K562 (cell line): ENCODE measurements around the gene GPNMB. TPM values are rescaled to one million over a fixed set of nuclear protein-coding genes. Genes with fewer than 3 reads are reported as not detected.

ENCODE experiments used
- ATAC-seq: fragments of 200-7000 bp; cut with Tn5 transposase; 3 replicates; pipeline ENCODE4 v1.9.1; 2020; ENCODE audit warnings: moderate library complexity
- BruUV-seq: library from RNA; stranded (reverse); fragments of 400-500 nt; replicated peaks from 2 replicates; lab custom pipeline; 2021; lab: Mats Ljungman, UMichigan
- CTCF ChIA-PET: fragments of 300-600 bp; formaldehyde crosslinking; extraction: SDS; loops from one replicate; lab custom pipeline; 2021; ENCODE audit warnings: low intra/inter-chr PET ratio; lab: Yijun Ruan, JAX
- POLR2A ChIA-PET: fragments of 300-600, 350-650 bp; sonication (Branson Sonifier 250); formaldehyde crosslinking; extraction: SDS; loops from one replicate; lab custom pipeline; 2021; ENCODE audit warnings: antibody characterized with exemption, inconsistent platforms; lab: Yijun Ruan, JAX
- DNase-seq, 4 experiments: peaks; one replicate each; pipeline versions ENCODE4 v3.0.0 to v3.0.0-alpha.2; 2011 to 2018; ENCODE audit warnings: low spot score in 3 of 4, mixed read lengths in 3 of 4; ENCODE audit errors: extremely low read depth in 1 of 4
- FAIRE-seq: peaks from 2 replicates; lab custom pipeline; 2011; peaks lifted over from hg19 to GRCh38; lab: Jason Lieb, UNC
- H2AFZ ChIP-seq: 2 replicates; pipeline ENCODE4 v1.6.0; 2011; ENCODE audit warnings: low read depth, low read length, control low read depth, inconsistent platforms
- H3K27ac ChIP-seq: fragments of 200-600 bp; 3 replicates; pipeline ENCODE4 v1.8.0; 2011; ENCODE audit warnings: low read depth, mild to moderate bottlenecking, control low read depth, inconsistent platforms, low read length, moderate library complexity, mixed read lengths; ENCODE audit errors: extremely low read depth
- H3K27me3 ChIP-seq, 2 experiments: fragments of 300-600 bp in 1 of 2; 2 replicates in 1 of 2; 3 replicates in 1 of 2; pipeline versions ENCODE4 v1.6.0 to v1.8.0; 2011; ENCODE audit warnings: inconsistent platforms in 2 of 2, low read length in 2 of 2, mild to moderate bottlenecking in 1 of 2, mixed read lengths in 1 of 2, moderate library complexity in 1 of 2; ENCODE audit not compliant: control insufficient read depth in 2 of 2, insufficient read depth in 2 of 2
- H3K36me3 ChIP-seq: fragments of 300-600 bp; 3 replicates; pipeline ENCODE4 v1.8.0; 2011; ENCODE audit warnings: mild to moderate bottlenecking, low read length, inconsistent platforms; ENCODE audit not compliant: control insufficient read depth, insufficient read depth
- H3K4me1 ChIP-seq, 2 experiments: fragments of 200-600 bp in 1 of 2; replicated peaks in 1 of 2; 2 replicates in 1 of 2; 3 replicates in 1 of 2; pipeline versions ENCODE4 v1.5.1 to v1.8.0; 2011; ENCODE audit warnings: inconsistent platforms in 2 of 2, low read length in 2 of 2, mild to moderate bottlenecking in 1 of 2, mixed read lengths in 1 of 2, moderate library complexity in 1 of 2; ENCODE audit not compliant: control insufficient read depth in 2 of 2, insufficient read depth in 2 of 2
- H3K4me2 ChIP-seq: 2 replicates; pipeline ENCODE4 v1.6.1; 2011; ENCODE audit warnings: low read length, control low read depth, inconsistent platforms, mixed read lengths; ENCODE audit not compliant: insufficient read depth
- H3K4me3 ChIP-seq: fragments of 200-600 bp; sonication (generic), shearing (Covaris generic); 2 replicates; pipeline ENCODE4 v1.5.1; 2016; ENCODE audit warnings: control low read depth, inconsistent platforms
- H3K79me2 ChIP-seq: fragments of 200-600 bp; 3 replicates; pipeline ENCODE4 v1.8.0; 2011; ENCODE audit warnings: low read length, inconsistent platforms; ENCODE audit not compliant: control insufficient read depth, insufficient read depth
- H3K9ac ChIP-seq, 2 experiments: 2 replicates each; pipeline versions ENCODE4 v1.6.0 to v1.6.1; 2011; ENCODE audit warnings: low read depth in 2 of 2, low read length in 2 of 2, control low read depth in 1 of 2, inconsistent platforms in 1 of 2, mild to moderate bottlenecking in 1 of 2, mixed read lengths in 1 of 2; ENCODE audit not compliant: insufficient read depth in 1 of 2
- H3K9me1 ChIP-seq: one replicate; pipeline ENCODE4 v1.6.0; 2011; ENCODE audit warnings: inconsistent platforms, mild to moderate bottlenecking, low read length, moderate library complexity; ENCODE audit not compliant: control insufficient read depth, insufficient read depth
- H3K9me3 ChIP-seq: replicated peaks from 2 replicates; pipeline ENCODE4 v1.5.1; 2011; ENCODE audit warnings: low read depth, low read length, inconsistent platforms; ENCODE audit not compliant: control insufficient read depth, insufficient read depth
- H4K20me1 ChIP-seq: replicated peaks from 2 replicates; pipeline ENCODE4 v1.6.1; 2011; ENCODE audit warnings: low read length, inconsistent platforms, mixed read lengths; ENCODE audit not compliant: control insufficient read depth, insufficient read depth
- BCL6 ChIP-seq: fragments of 250-450 bp; sonication (Bioruptor Pico); IDR thresholded peaks from 2 replicates; pipeline ENCODE4 v1.4.0; 2020
- BDP1 ChIP-seq: IDR thresholded peaks from 3 replicates; pipeline ENCODE4 v1.6.1; 2011; ENCODE audit not compliant: insufficient read length, insufficient read depth
- CGGBP1 ChIP-seq: fragments of 250-450 bp; sonication (Bioruptor Pico); IDR thresholded peaks from 2 replicates; pipeline ENCODE4 v1.9.0; 2021; ENCODE audit warnings: mild to moderate bottlenecking
- ETS1 ChIP-seq: conservative IDR thresholded peaks from 2 replicates; pipeline ENCODE4 v1.6.1; 2011; ENCODE audit warnings: low read depth, mild to moderate bottlenecking, low read length; ENCODE audit not compliant: control insufficient read depth
- FUS ChIP-seq: fragments of 200-400 bp; formaldehyde crosslinking; optimal IDR thresholded peaks from 2 replicates; pipeline ENCODE3; 2017; ENCODE audit warnings: low read depth, low read length
- MAFG ChIP-seq: fragments of 450-650 bp; conservative IDR thresholded peaks from 2 replicates; pipeline ENCODE4 v1.6.1; 2016; ENCODE audit warnings: missing genetic modification characterization, missing compliant biosample characterization
- REST ChIP-seq, 2 experiments: fragments of 450-650 bp; formaldehyde crosslinking in 1 of 2; IDR thresholded peaks; 2 replicates each; pipeline versions ENCODE4 v1.4.0 to v1.6.1; 2014 to 2020; ENCODE audit warnings: mild to moderate bottlenecking in 2 of 2, borderline replicate concordance in 1 of 2, low read depth in 1 of 2
- ZBTB5 ChIP-seq: fragments of 450-650 bp; IDR thresholded peaks from 2 replicates; pipeline ENCODE4 v1.6.1; 2017; ENCODE audit warnings: antibody characterized with exemption
- ZNF324 ChIP-seq: fragments of 250-450 bp; sonication (Bioruptor Pico); IDR thresholded peaks from 2 replicates; pipeline ENCODE4 v1.4.0; 2020; ENCODE audit warnings: mild to moderate bottlenecking
- WGBS: fragments of 100-300 bp; shearing (Covaris generic); methylation state at CpG from one replicate; pipeline ENCODE4 v1.1.6; 2016; ENCODE audit warnings: low coverage, mixed read lengths; ENCODE audit not compliant: insufficient coverage; ENCODE audit errors: missing lambda C conversion rate; 5-methylcytosine and 5-hydroxymethylcytosine counted together
- in situ Hi-C: fragments of 300-500 bp; cut with MboI; formaldehyde crosslinking; loops from 4 replicates; pipeline ENCODE4 v1.15.0; 2018; ENCODE audit warnings: inconsistent platforms, mixed read lengths
- intact Hi-C: fragments of 100-400 bp; cut with micrococcal nuclease; formaldehyde crosslinking; loops from 2 replicates; pipeline ENCODE4 v1.14.2; 2022
- polyA plus RNA-seq, 8 experiments: library from polyadenylated mRNA; depleted of rRNA in 4 of 8; stranded (reverse) in 5 of 8; unstranded in 3 of 8; fragments of >200 nt; fragmentation: Nextera tagmentation in 2 of 8; fragmentation: Illumina TruSeq in 1 of 8; extraction: Ambion mirVana in 2 of 8; extraction: Trizol in 1 of 8; gene quantifications; 2 replicates each; pipeline versions ENCODE4 v1.2.1 to v1.2.3, GENCODE V29; 2011 to 2014; ENCODE audit warnings: inconsistent platforms in 1 of 8, missing spikeins in 1 of 8
- total RNA-seq, 7 experiments: library from RNA; depleted of rRNA in 6 of 7; stranded (reverse); fragments of >200 nt in 6 of 7; fragmentation: Illumina TruSeq in 2 of 7; extraction: Trizol in 2 of 7; gene quantifications; 2 replicates each; pipeline versions ENCODE4 v1.2.1 to v1.2.3, GENCODE V29; 2011 to 2021; ENCODE audit warnings: low replicate concordance in 1 of 7

The GPNMB gene
- total and polyA plus RNA-seq, 9 of the 15 experiments (the other 6 are each of a cell fraction or from before 2014, with no cell fraction given): 0.15 to 0.72 (median 0.33) TPM

GRCh38 chr7:23279819-23280525, 33.4 kb downstream of the GPNMB start:
- no peak overlapping the region for H3K9ac ChIP-seq
- no TSS peak for BruUV-seq

More at GRCh38 chr7:23279819-23280525, 33.4 kb downstream of the GPNMB start:
- H3K27ac ChIP-seq: no peak overlapping the region
- ATAC-seq: no peak
- in situ Hi-C loops: no loop called here
- no peaks in the 10 kb centered on the region for H3K4me1 ChIP-seq
- no peaks in the 10 kb centered on the region for H3K79me2 ChIP-seq
- no peaks in the 10 kb centered on the region for H3K9me3 ChIP-seq
- POLR2A ChIA-PET: interaction anchor here (0.9 to 1.8 kb wide), 3 partner anchors 12 to 44 kb away, joined by 3 to 5 read pairs (median 5); partner anchors contain the start of gene MALSU1
- no peaks in the 10 kb centered on the region for H3K27me3 ChIP-seq
- H3K36me3 ChIP-seq: no peaks in the 10 kb centered on the region
- TF ChIP-seq BCL6 (CRISPR knock-in tag) (no peak), BDP1 (no peak), FUS (no peak), MAFG (tag) (no peak), ETS1 (no peak), ZBTB5 (no peak), CGGBP1 (CRISPR knock-in tag) (no peak), ZNF324 (CRISPR knock-in tag) (no peak), REST (IDR thresholded peaks at IDR 0.05; ENCODE audit: borderline replicate concordance) (no peak), REST (CRISPR knock-in tag; IDR thresholded peaks at IDR 0.05; ENCODE audit: low read depth) (no peak)
- 26% methylated on average over 2 of the region's 2 CpGs for WGBS
- no peak for FAIRE-seq
- H2AFZ ChIP-seq: no peak overlapping the region; the same call in 1 of the 2 replicates
- no peak overlapping the region for H3K4me3 ChIP-seq
- no peaks in the 10 kb centered on the region for H3K9me1 ChIP-seq
- CTCF ChIA-PET: no interaction called here
- no peak overlapping the region for H3K4me2 ChIP-seq
- intact Hi-C loops: loop anchor here (10.0 kb wide), 1 partner anchor 755 kb away; no protein-coding TSS in a partner anchor
- DNase-seq: no peak
- no peaks in the 10 kb centered on the region for H4K20me1 ChIP-seq
